GM23338 (cell line): ENCODE data around the gene ROBO1. TPM values are rescaled to one million over a fixed set of nuclear protein-coding genes. Genes with fewer than 3 reads are reported as not detected.

ENCODE experiments used
- ATAC-seq: fragments of 200-7000 bp; cut with Tn5 transposase; 3 replicates; pipeline ENCODE4 v1.9.1; 2020
- DNase-seq: peaks from one replicate; pipeline ENCODE4 v3.0.0-alpha.2; 2015; ENCODE audit warnings: low spot score
- H2AFZ ChIP-seq: fragments of 200-600 bp; sonication (generic); 2 replicates; pipeline ENCODE4 v1.8.0; 2016; ENCODE audit warnings: antibody characterized with exemption, mild to moderate bottlenecking, moderate library complexity
- H3F3A ChIP-seq: fragments of 200-600 bp; sonication (generic); replicated peaks from 2 replicates; pipeline ENCODE4 v1.8.0; 2017; ENCODE audit warnings: antibody characterized with exemption, mixed run types, low read depth
- H3K27ac ChIP-seq: fragments of 200-600 bp; sonication (generic); 2 replicates; pipeline ENCODE4 v1.6.1; 2016; ENCODE audit warnings: low read depth
- H3K27me3 ChIP-seq: fragments of 200-600 bp; sonication (generic); 2 replicates; pipeline ENCODE4 v1.8.0; 2016; ENCODE audit warnings: mild to moderate bottlenecking, mixed run types, moderate library complexity; ENCODE audit not compliant: insufficient read depth
- H3K36me3 ChIP-seq: fragments of 200-600 bp; sonication (generic); 2 replicates; pipeline ENCODE4 v1.8.0; 2016; ENCODE audit warnings: mild to moderate bottlenecking; ENCODE audit not compliant: insufficient read depth
- H3K4me1 ChIP-seq: fragments of 200-600 bp; sonication (generic); 2 replicates; pipeline ENCODE4 v1.8.0; 2016; ENCODE audit warnings: mild to moderate bottlenecking, moderate library complexity; ENCODE audit not compliant: insufficient read depth
- H3K4me2 ChIP-seq: fragments of 200-600 bp; sonication (generic); 2 replicates; pipeline ENCODE4 v1.7.1; 2017; ENCODE audit warnings: mixed run types
- H3K4me3 ChIP-seq: fragments of 200-600 bp; sonication (generic); 2 replicates; pipeline ENCODE4 v1.6.1; 2016; ENCODE audit warnings: mixed run types
- H3K79me2 ChIP-seq: fragments of 200-600 bp; sonication (generic); replicated peaks from 2 replicates; pipeline ENCODE4 v1.8.0; 2017; ENCODE audit warnings: mild to moderate bottlenecking; ENCODE audit not compliant: insufficient read depth
- H3K9me2 ChIP-seq: fragments of 200-600 bp; sonication (generic); 2 replicates; pipeline ENCODE4 v1.8.0; 2017; ENCODE audit not compliant: insufficient read depth
- H4K20me1 ChIP-seq: fragments of 200-600 bp; sonication (generic); replicated peaks from 2 replicates; pipeline ENCODE4 v1.8.0; 2017; ENCODE audit warnings: mild to moderate bottlenecking; ENCODE audit not compliant: insufficient read depth
- H3K27ac Mint-ChIP-seq: 2 replicates; pipeline ENCODE4 v1.8.0; 2020; ENCODE audit warnings: inconsistent platforms, mild to moderate bottlenecking, moderate library complexity, mixed read lengths
- H3K27me3 Mint-ChIP-seq: 3 replicates; pipeline ENCODE4 v1.8.0; 2022; ENCODE audit warnings: low read depth, mild to moderate bottlenecking, moderate library complexity, mixed read lengths, inconsistent platforms; ENCODE audit not compliant: insufficient read depth, poor library complexity
- H3K36me3 Mint-ChIP-seq: 3 replicates; pipeline ENCODE4 v1.8.0; 2021; ENCODE audit warnings: low read depth, mild to moderate bottlenecking, inconsistent platforms, moderate library complexity, mixed read lengths
- H3K4me1 Mint-ChIP-seq: 3 replicates; pipeline ENCODE4 v1.8.0; 2020; ENCODE audit warnings: mild to moderate bottlenecking, inconsistent platforms, mixed read lengths
- H3K4me3 Mint-ChIP-seq: 3 replicates; pipeline ENCODE4 v1.8.0; 2021; ENCODE audit warnings: moderate library complexity, mild to moderate bottlenecking, inconsistent platforms, mixed read lengths
- H3K9me3 Mint-ChIP-seq: 3 replicates; pipeline ENCODE4 v1.8.0; 2020; ENCODE audit warnings: moderate library complexity, mild to moderate bottlenecking, inconsistent platforms, mixed read lengths
- CREB1 ChIP-seq: fragments of 250-450 bp; sonication (Bioruptor Pico); IDR thresholded peaks from 2 replicates; pipeline ENCODE4 v1.5.0; 2020; ENCODE audit warnings: low read depth, mild to moderate bottlenecking, moderate library complexity
- ETS1 ChIP-seq: IDR thresholded peaks from 2 replicates; pipeline ENCODE4 v1.6.1; 2016; ENCODE audit warnings: antibody characterized with exemption
- EZH2phosphoT487 ChIP-seq: fragments of 200-600 bp; sonication (generic); IDR thresholded peaks from one replicate; pipeline ENCODE4 v1.8.1; 2018; ENCODE audit warnings: antibody characterized with exemption; ENCODE audit not compliant: unreplicated experiment
- JUNB ChIP-seq: IDR thresholded peaks from one replicate; pipeline ENCODE4 v1.6.1; 2016; ENCODE audit warnings: antibody characterized with exemption; ENCODE audit not compliant: unreplicated experiment
- NANOG ChIP-seq: IDR thresholded peaks from 2 replicates; pipeline ENCODE4 v1.6.1; 2016; ENCODE audit warnings: antibody characterized with exemption, borderline replicate concordance
- POLR2AphosphoS5 ChIP-seq: IDR thresholded peaks from 2 replicates; pipeline ENCODE4 v1.6.1; 2016; ENCODE audit warnings: antibody characterized with exemption, low read depth
- REST ChIP-seq: IDR thresholded peaks from one replicate; pipeline ENCODE4 v1.6.1; 2018; ENCODE audit warnings: antibody characterized with exemption; ENCODE audit not compliant: unreplicated experiment
- STAT1 ChIP-seq: IDR thresholded peaks from one replicate; pipeline ENCODE4 v1.6.1; 2016; ENCODE audit warnings: antibody characterized with exemption; ENCODE audit not compliant: unreplicated experiment
- ZNF114 ChIP-seq: fragments of 250-450 bp; sonication (Bioruptor Pico); IDR thresholded peaks from 2 replicates; pipeline ENCODE4 v1.5.0; 2020; ENCODE audit warnings: mild to moderate bottlenecking, moderate library complexity
- ZNF331 ChIP-seq: fragments of 250-450 bp; sonication (Bioruptor Pico); IDR thresholded peaks from 2 replicates; pipeline ENCODE4 v1.5.0; 2020; ENCODE audit warnings: low read depth, mild to moderate bottlenecking, moderate library complexity
- ZNF462 ChIP-seq: fragments of 250-450 bp; sonication (Bioruptor Pico); IDR thresholded peaks from 2 replicates; pipeline ENCODE4 v1.5.0; 2020; ENCODE audit warnings: mild to moderate bottlenecking, moderate library complexity
- polyA plus RNA-seq: library from polyadenylated mRNA; unstranded; fragments of >200 nt; fragmentation: Nextera tagmentation; extraction: Ambion mirVana; gene quantifications from 2 replicates; pipeline ENCODE4 v1.2.1, GENCODE V29; 2016
- total RNA-seq: library from RNA; depleted of rRNA; stranded (reverse); fragments of >200 nt; shearing (Covaris generic); gene quantifications from 2 replicates; pipeline ENCODE4 v1.2.3, GENCODE V29; 2014
- TF ChIP-seq, protein P1 (sequence below), 2 experiments: fragments of 200-600 bp in 1 of 2; sonication (generic) in 1 of 2; conservative IDR thresholded peaks; 2 replicates each; pipeline versions ENCODE4 v1.5.1 to v1.6.1; 2016 to 2017; ENCODE audit warnings: antibody characterized with exemption in 2 of 2, low read depth in 2 of 2, mild to moderate bottlenecking in 2 of 2, moderate library complexity in 1 of 2

Gene ROBO1
- total and polyA plus RNA-seq, 2 experiments from 2014 or later, result 19.2 to 78.3 TPM

DNA sequence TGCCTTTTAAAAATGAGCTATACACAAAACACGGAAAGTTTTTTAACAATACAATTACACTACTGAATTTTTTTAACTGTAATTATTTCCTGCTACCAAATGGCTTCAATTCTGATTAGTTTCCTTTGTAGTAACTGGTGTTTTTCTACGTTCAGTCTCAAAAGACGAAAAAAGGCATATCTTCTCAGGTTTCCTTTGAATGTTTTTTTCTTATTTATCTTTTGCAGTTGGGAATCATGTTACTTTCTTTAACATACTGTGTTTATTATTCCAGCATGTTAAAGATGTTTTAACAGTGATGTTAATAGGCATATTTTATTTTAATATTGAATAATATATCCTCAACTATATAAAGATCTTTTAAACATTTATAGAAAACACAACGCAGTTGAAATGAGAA, 1055.5 kb downstream of the ROBO1 start (continued):
- TF ChIP-seq ZNF462 (CRISPR knock-in tag), result no peak
- TF ChIP-seq EZH2phosphoT487, result no peak
- no peak for TF ChIP-seq CREB1 (CRISPR knock-in tag)

GRCh38 chr3:78708565-78709073, 1059.2 kb downstream of the ROBO1 start:
- Mint-ChIP-seq H3K36me3 (no peaks in the 10 kb centered on the region), H3K4me1 (no peaks in the 10 kb centered on the region; the same call in 2 of the 3 replicates), H3K27me3 (peaks cover 2% of the 10 kb centered on the region), H3K27ac (no peak overlapping the region), H3K9me3 (no peaks in the 10 kb centered on the region), H3K4me3 (no peak overlapping the region)
- Histone ChIP-seq H4K20me1 (no peaks in the 10 kb centered on the region), H3K4me1 (no peaks in the 10 kb centered on the region), H3F3A (no peaks in the 10 kb centered on the region), H3K36me3 (no peaks in the 10 kb centered on the region), H3K27ac (no peak overlapping the region), H3K9me2 (no peaks in the 10 kb centered on the region), H2AFZ (no peak overlapping the region), H3K79me2 (no peaks in the 10 kb centered on the region), H3K4me3 (no peak overlapping the region), H3K27me3 (no peaks in the 10 kb centered on the region), H3K4me2 (no peak overlapping the region)
- no peak for DNase-seq
- no peak for TF ChIP-seq ZNF331 (CRISPR knock-in tag)
- TF ChIP-seq, protein P1, sequence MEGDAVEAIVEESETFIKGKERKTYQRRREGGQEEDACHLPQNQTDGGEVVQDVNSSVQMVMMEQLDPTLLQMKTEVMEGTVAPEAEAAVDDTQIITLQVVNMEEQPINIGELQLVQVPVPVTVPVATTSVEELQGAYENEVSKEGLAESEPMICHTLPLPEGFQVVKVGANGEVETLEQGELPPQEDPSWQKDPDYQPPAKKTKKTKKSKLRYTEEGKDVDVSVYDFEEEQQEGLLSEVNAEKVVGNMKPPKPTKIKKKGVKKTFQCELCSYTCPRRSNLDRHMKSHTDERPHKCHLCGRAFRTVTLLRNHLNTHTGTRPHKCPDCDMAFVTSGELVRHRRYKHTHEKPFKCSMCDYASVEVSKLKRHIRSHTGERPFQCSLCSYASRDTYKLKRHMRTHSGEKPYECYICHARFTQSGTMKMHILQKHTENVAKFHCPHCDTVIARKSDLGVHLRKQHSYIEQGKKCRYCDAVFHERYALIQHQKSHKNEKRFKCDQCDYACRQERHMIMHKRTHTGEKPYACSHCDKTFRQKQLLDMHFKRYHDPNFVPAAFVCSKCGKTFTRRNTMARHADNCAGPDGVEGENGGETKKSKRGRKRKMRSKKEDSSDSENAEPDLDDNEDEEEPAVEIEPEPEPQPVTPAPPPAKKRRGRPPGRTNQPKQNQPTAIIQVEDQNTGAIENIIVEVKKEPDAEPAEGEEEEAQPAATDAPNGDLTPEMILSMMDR (conservative IDR thresholded peaks at IDR 0.05; ENCODE audit: low read depth in 2 of 2), result no peak
- no peak for TF ChIP-seq REST
- TF ChIP-seq NANOG, result no peak
- no peak for TF ChIP-seq STAT1
- TF ChIP-seq EZH2phosphoT487, result no peak
- TF ChIP-seq POLR2AphosphoS5, result no peak
- TF ChIP-seq ETS1, result no peak
- no peak for TF ChIP-seq CREB1 (CRISPR knock-in tag)
- no peak for TF ChIP-seq ZNF114
- TF ChIP-seq JUNB, result no peak
- ATAC-seq, result no peak
